HepG2 (cell line): ENCODE results near the gene KIAA0232. TPM values are rescaled to one million over a fixed set of nuclear protein-coding genes. Genes with fewer than 3 reads are reported as not detected.

Source experiments
- AHR ChIP-seq: IDR thresholded peaks from 2 replicates; pipeline ENCODE4 v1.6.1; 2018; ENCODE audit warnings: missing genetic modification reagents, missing compliant biosample characterization
- ARID3A ChIP-seq: IDR thresholded peaks from 2 replicates; pipeline ENCODE4 v1.6.1; 2012; ENCODE audit warnings: low read depth, low read length, improper control_type of control experiment
- BCL3 ChIP-seq: sonication (generic); formaldehyde crosslinking; IDR thresholded peaks from 2 replicates; pipeline ENCODE4 v1.5.1; 2020; ENCODE audit warnings: mild to moderate bottlenecking, missing genetic modification reagents, moderate library complexity
- CENPBD1 ChIP-seq: sonication (generic); formaldehyde crosslinking; IDR thresholded peaks from 2 replicates; pipeline ENCODE4 v1.8.0; 2022; ENCODE audit warnings: missing genetic modification reagents, low read depth, mild to moderate bottlenecking, borderline replicate concordance
- CHD4 ChIP-seq: fragments of 200-600 bp; sonication (generic); IDR thresholded peaks from 2 replicates; pipeline ENCODE4 v1.7.0; 2017; ENCODE audit warnings: mild to moderate bottlenecking, low read length, borderline replicate concordance
- FOSL1 ChIP-seq: sonication (generic); formaldehyde crosslinking; IDR thresholded peaks from 2 replicates; pipeline ENCODE4 v1.9.0; 2021; ENCODE audit warnings: missing genetic modification reagents, borderline replicate concordance
- FOXO1 ChIP-seq: sonication (generic); formaldehyde crosslinking; IDR thresholded peaks from 2 replicates; pipeline ENCODE4 v1.4.0; 2020; ENCODE audit warnings: missing genetic modification reagents
- GPBP1L1 ChIP-seq: sonication (generic); formaldehyde crosslinking; IDR thresholded peaks from 2 replicates; pipeline ENCODE4 v1.5.0; 2020; ENCODE audit warnings: mild to moderate bottlenecking, missing genetic modification reagents
- MTF1 ChIP-seq: sonication (generic); formaldehyde crosslinking; IDR thresholded peaks from 2 replicates; pipeline ENCODE4 v1.5.0; 2020; ENCODE audit warnings: missing genetic modification reagents
- NR0B2 ChIP-seq: sonication (generic); formaldehyde crosslinking; IDR thresholded peaks from 2 replicates; pipeline ENCODE4 v1.4.0; 2020; ENCODE audit warnings: mild to moderate bottlenecking, missing genetic modification reagents
- ONECUT2 ChIP-seq: sonication (generic); formaldehyde crosslinking; IDR thresholded peaks from 2 replicates; pipeline ENCODE4 v1.4.0; 2020; ENCODE audit warnings: missing genetic modification reagents
- SAFB2 ChIP-seq: sonication (generic); formaldehyde crosslinking; IDR thresholded peaks from 2 replicates; pipeline ENCODE4 v1.5.1; 2020; ENCODE audit warnings: missing genetic modification reagents, low read depth, mild to moderate bottlenecking, borderline replicate concordance
- SMAD9 ChIP-seq: sonication (generic); formaldehyde crosslinking; IDR thresholded peaks from 2 replicates; pipeline ENCODE4 v1.5.1; 2020; ENCODE audit warnings: mild to moderate bottlenecking, missing genetic modification reagents
- TAF1 ChIP-seq: sonication (generic); formaldehyde crosslinking; IDR thresholded peaks from 2 replicates; pipeline ENCODE4 v1.4.0; 2020; ENCODE audit warnings: missing genetic modification reagents
- ZBTB44 ChIP-seq: sonication (generic); formaldehyde crosslinking; IDR thresholded peaks from 2 replicates; pipeline ENCODE4 v1.4.0; 2020; ENCODE audit warnings: missing genetic modification reagents
- ZNF572 ChIP-seq: sonication (generic); formaldehyde crosslinking; IDR thresholded peaks from 2 replicates; pipeline ENCODE4 v1.5.1; 2020; ENCODE audit warnings: mild to moderate bottlenecking, missing genetic modification reagents
- ZNF614 ChIP-seq: IDR thresholded peaks from 2 replicates; pipeline ENCODE4 v1.6.1; 2018; ENCODE audit warnings: missing biosample characterization, missing genetic modification reagents, inconsistent platforms, borderline replicate concordance
- ZNF652 ChIP-seq: IDR thresholded peaks from 2 replicates; pipeline ENCODE4 v1.6.1; 2016; ENCODE audit warnings: low read depth, borderline replicate concordance
- ZNF766 ChIP-seq: sonication (generic); formaldehyde crosslinking; IDR thresholded peaks from 2 replicates; pipeline ENCODE4 v1.5.0; 2020; ENCODE audit warnings: missing genetic modification reagents, borderline replicate concordance
- ZNF777 ChIP-seq: sonication (generic); formaldehyde crosslinking; IDR thresholded peaks from 2 replicates; pipeline ENCODE4 v1.4.0; 2020; ENCODE audit warnings: missing genetic modification reagents
- ZSCAN9 ChIP-seq: IDR thresholded peaks from 2 replicates; pipeline ENCODE4 v1.6.1; 2016; ENCODE audit warnings: borderline replicate concordance
- polyA plus RNA-seq, 8 experiments: library from polyadenylated mRNA; depleted of rRNA in 3 of 8; stranded (reverse) in 7 of 8; unstranded in 1 of 8; fragments of >200 nt; fragmentation: Illumina TruSeq in 4 of 8; extraction: Trizol in 4 of 8; gene quantifications; 2 replicates each; pipeline versions ENCODE4 v1.2.1 to v1.2.3, GENCODE V29; 2011 to 2016; ENCODE audit warnings: low read depth in 4 of 8, missing spikeins in 1 of 8, mixed read lengths in 1 of 8; ENCODE audit not compliant: insufficient read depth in 1 of 8
- total RNA-seq, 5 experiments: library from RNA; depleted of rRNA; stranded (reverse); fragments of >200 nt; fragmentation: Illumina TruSeq; extraction: Trizol; gene quantifications; 2 replicates each; pipeline ENCODE4 v1.2.3, GENCODE V29; 2016; ENCODE audit warnings: low read depth in 1 of 5

KIAA0232 gene
- total and polyA plus RNA-seq, 2 of the 13 experiments (the other 11 are each of a cell fraction or from before 2014, with no cell fraction given), result 7.8 to 17.1 TPM

GRCh38 chr4:6917461-6918271, 135.1 kb downstream of the KIAA0232 start (continued):
- TF ChIP-seq ZBTB44 (CRISPR knock-in tag) (no peak), FOXO1 (CRISPR knock-in tag) (peak; percentile 66; the same call in 1 of the 2 replicates), ZNF652 (CRISPR knock-in tag) (peak; percentile 30; the same call in 1 of the 2 replicates), MTF1 (CRISPR knock-in tag) (no peak), ONECUT2 (CRISPR knock-in tag) (peak; percentile 49; the same call in 1 of the 2 replicates), SAFB2 (no peak; the same call in 1 of the 2 replicates), AHR (CRISPR knock-in tag) (0 out of 2 replicates have a peak, but pooled peaks have one; percentile 69), ZNF614 (CRISPR knock-in tag) (peak; percentile 96), FOSL1 (peak; percentile 20; the same call in 1 of the 2 replicates), CHD4 (no peak), SMAD9 (no peak), ZNF777 (CRISPR knock-in tag) (no peak), GPBP1L1 (CRISPR knock-in tag) (no peak), NR0B2 (CRISPR knock-in tag) (no peak; the same call in 1 of the 2 replicates), CENPBD1 (CRISPR knock-in tag) (no peak), ARID3A (peak; percentile 77), ZNF766 (peak; percentile 84; the same call in 1 of the 2 replicates), BCL3 (CRISPR knock-in tag) (peak; percentile 90), ZNF572 (CRISPR knock-in tag) (no peak), TAF1 (CRISPR knock-in tag) (no peak), ZSCAN9 (CRISPR knock-in tag) (peak; percentile 94; the same call in 1 of the 2 replicates)
